ENCODE results near the gene TCN2.

DNA sequence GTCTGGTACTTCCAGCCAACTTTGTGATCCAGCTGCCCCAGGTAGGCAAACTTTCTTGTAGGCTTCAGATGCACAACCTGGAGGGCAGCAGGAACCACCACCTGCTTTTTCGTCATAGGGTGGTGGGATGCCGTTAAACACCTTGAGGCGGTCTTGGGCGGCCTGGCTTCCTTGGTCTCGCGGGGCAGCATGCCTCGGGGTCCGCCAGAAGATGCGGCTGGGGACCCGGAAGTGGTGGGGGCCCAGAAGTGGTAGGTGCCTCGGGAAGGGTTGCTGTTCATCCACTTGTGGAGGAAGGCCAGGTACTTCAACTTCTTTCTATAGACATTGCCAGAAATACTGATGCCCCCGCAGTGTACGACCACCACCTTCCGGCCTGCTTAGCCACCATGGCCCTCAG is 47.4 kb downstream of the TCN2 start:
- TF ChIP-seq EZH2 (IDR thresholded peaks at IDR 0.05; ENCODE audit: borderline replicate concordance, low read depth, low read length, severe bottlenecking) = no peak
- TF ChIP-seq, protein P1, sequence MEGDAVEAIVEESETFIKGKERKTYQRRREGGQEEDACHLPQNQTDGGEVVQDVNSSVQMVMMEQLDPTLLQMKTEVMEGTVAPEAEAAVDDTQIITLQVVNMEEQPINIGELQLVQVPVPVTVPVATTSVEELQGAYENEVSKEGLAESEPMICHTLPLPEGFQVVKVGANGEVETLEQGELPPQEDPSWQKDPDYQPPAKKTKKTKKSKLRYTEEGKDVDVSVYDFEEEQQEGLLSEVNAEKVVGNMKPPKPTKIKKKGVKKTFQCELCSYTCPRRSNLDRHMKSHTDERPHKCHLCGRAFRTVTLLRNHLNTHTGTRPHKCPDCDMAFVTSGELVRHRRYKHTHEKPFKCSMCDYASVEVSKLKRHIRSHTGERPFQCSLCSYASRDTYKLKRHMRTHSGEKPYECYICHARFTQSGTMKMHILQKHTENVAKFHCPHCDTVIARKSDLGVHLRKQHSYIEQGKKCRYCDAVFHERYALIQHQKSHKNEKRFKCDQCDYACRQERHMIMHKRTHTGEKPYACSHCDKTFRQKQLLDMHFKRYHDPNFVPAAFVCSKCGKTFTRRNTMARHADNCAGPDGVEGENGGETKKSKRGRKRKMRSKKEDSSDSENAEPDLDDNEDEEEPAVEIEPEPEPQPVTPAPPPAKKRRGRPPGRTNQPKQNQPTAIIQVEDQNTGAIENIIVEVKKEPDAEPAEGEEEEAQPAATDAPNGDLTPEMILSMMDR (IDR thresholded peaks at IDR 0.05; ENCODE audit: borderline replicate concordance, extremely low read depth, low read length, poor library complexity, severe bottlenecking) = no peak

All from DND-41 (cell line).